Osteocyte (in vitro differentiated cells): ENCODE measurements around the gene MEF2D. TPM values are rescaled to one million over a fixed set of nuclear protein-coding genes. Genes with fewer than 3 reads are reported as not detected.
A peak's percentile ranks its signal among the peaks of the same experiment; 100 is the strongest.

Experiments used
- DNase-seq: peaks from one replicate; pipeline ENCODE4 v3.0.0; 2021; ENCODE audit warnings: mixed read lengths; ENCODE audit not compliant: unreplicated experiment; ENCODE audit errors: extremely low spot score
- H3K27ac Mint-ChIP-seq: one replicate; pipeline ENCODE4 v1.8.0; 2021; ENCODE audit warnings: mild to moderate bottlenecking, mixed read lengths; ENCODE audit not compliant: unreplicated experiment
- H3K27me3 Mint-ChIP-seq: one replicate; pipeline ENCODE4 v1.8.0; 2021; ENCODE audit warnings: mixed read lengths; ENCODE audit not compliant: unreplicated experiment
- H3K36me3 Mint-ChIP-seq: one replicate; pipeline ENCODE4 v1.8.0; 2021; ENCODE audit warnings: mixed read lengths; ENCODE audit not compliant: unreplicated experiment
- H3K4me1 Mint-ChIP-seq: one replicate; pipeline ENCODE4 v1.8.0; 2021; ENCODE audit warnings: mixed read lengths; ENCODE audit not compliant: unreplicated experiment
- H3K4me3 Mint-ChIP-seq: one replicate; pipeline ENCODE4 v1.8.0; 2021; ENCODE audit warnings: mild to moderate bottlenecking, moderate library complexity, mixed read lengths; ENCODE audit not compliant: unreplicated experiment
- H3K9me3 Mint-ChIP-seq: one replicate; pipeline ENCODE4 v1.8.0; 2021; ENCODE audit warnings: mixed read lengths; ENCODE audit not compliant: unreplicated experiment
- CTCF ChIP-seq: fragments of 200-600 bp; sonication (generic); IDR thresholded peaks from 2 replicates; pipeline ENCODE4 v1.5.0; 2021; ENCODE audit warnings: antibody characterized with exemption, mild to moderate bottlenecking, moderate library complexity
- total RNA-seq: library from RNA; stranded (reverse); gene quantifications from 2 replicates; pipeline ENCODE4 v1.2.1, GENCODE V29; 2021

MEF2D gene
- total RNA-seq, 1 donor from 2014 or later = 45.8 TPM

- H3K9me3 Mint-ChIP-seq = no peaks in the 10 kb centered on the region
- H3K27me3 Mint-ChIP-seq = no peaks in the 10 kb centered on the region
- no peak overlapping the region for H3K4me3 Mint-ChIP-seq
- DNase-seq = no peak
- H3K36me3 Mint-ChIP-seq = peaks cover 13% of the 10 kb centered on the region
- H3K27ac Mint-ChIP-seq = no peak overlapping the region
- peaks cover 37% of the 10 kb centered on the region for H3K4me1 Mint-ChIP-seq
- TF ChIP-seq CTCF = no peak
Observed at GRCh38 chr1:156485984-156486383, 14.6 kb downstream of the MEF2D start.

GRCh38 chr1:156484480-156485058 is 16.0 kb downstream of the MEF2D start:
- Mint-ChIP-seq H3K9me3 (no peaks in the 10 kb centered on the region), H3K27me3 (no peaks in the 10 kb centered on the region), H3K27ac (no peak overlapping the region), H3K36me3 (peaks cover 23% of the 10 kb centered on the region), H3K4me3 (no peak overlapping the region), H3K4me1 (peaks cover 25% of the 10 kb centered on the region)
- no peak for TF ChIP-seq CTCF
- DNase-seq = no peak

GRCh38 chr1:156483397-156483796 is 17.2 kb downstream of the MEF2D start:
- H3K4me3 Mint-ChIP-seq = no peak overlapping the region
- H3K9me3 Mint-ChIP-seq = no peaks in the 10 kb centered on the region
- TF ChIP-seq CTCF = no peak
- H3K27me3 Mint-ChIP-seq = no peaks in the 10 kb centered on the region
- no peak overlapping the region for H3K27ac Mint-ChIP-seq
- peaks cover 13% of the 10 kb centered on the region for H3K4me1 Mint-ChIP-seq
- peaks cover 29% of the 10 kb centered on the region for H3K36me3 Mint-ChIP-seq
- DNase-seq = no peak

- TF ChIP-seq CTCF = no peak
- Mint-ChIP-seq H3K27ac (no peak overlapping the region), H3K4me1 (peaks cover 9% of the 10 kb centered on the region), H3K4me3 (no peak overlapping the region), H3K36me3 (peaks cover 37% of the 10 kb centered on the region), H3K9me3 (no peaks in the 10 kb centered on the region), H3K27me3 (no peaks in the 10 kb centered on the region)
- DNase-seq = no peak
Observed at GRCh38 chr1:156482276-156482675, 18.3 kb downstream of the MEF2D start.

- TF ChIP-seq CTCF = no peak
- no peak overlapping the region for H3K4me3 Mint-ChIP-seq
- no peaks in the 10 kb centered on the region for H3K9me3 Mint-ChIP-seq
- peaks cover 40% of the 10 kb centered on the region for H3K36me3 Mint-ChIP-seq
- H3K4me1 Mint-ChIP-seq = peaks cover 9% of the 10 kb centered on the region
- no peaks in the 10 kb centered on the region for H3K27me3 Mint-ChIP-seq
- H3K27ac Mint-ChIP-seq = peak overlapping the region; percentile 71
- DNase-seq = no peak
Observed at GRCh38 chr1:156481527-156481926, 19.0 kb downstream of the MEF2D start.
